ENCODE results near the gene TMOD4. TPM values are rescaled to one million over a fixed set of nuclear protein-coding genes. Genes with fewer than 3 reads are reported as not detected.

TMOD4 gene
- total RNA-seq = 1 to 10 TPM; 3.2 to 4.4 TPM

DNA sequence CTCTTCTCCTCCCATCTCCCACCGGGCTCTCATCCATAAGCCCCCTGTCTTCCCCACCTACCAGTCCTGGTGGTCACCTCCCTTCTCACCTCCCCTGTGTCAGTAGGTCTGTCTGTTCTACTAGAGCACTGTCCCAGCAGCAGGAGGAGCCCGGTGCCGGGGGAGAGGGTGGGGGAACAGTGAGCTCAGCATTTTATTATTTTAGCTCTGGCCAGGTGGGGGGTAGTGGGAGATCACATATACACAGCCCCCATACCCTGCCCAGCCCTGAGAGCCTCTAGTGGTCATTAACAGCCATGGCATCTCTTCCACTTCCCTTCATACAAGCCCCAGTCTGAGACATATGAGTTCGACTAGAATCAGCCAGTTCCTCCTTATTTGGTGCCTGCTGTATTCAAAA lies at the start of gene TMOD4:
Gene TMOD4, minus strand, starts transcription at position 119 of the 400 bp plus-strand sequence. CDS start 1,106 bp downstream, outside the sequence.

DNA sequence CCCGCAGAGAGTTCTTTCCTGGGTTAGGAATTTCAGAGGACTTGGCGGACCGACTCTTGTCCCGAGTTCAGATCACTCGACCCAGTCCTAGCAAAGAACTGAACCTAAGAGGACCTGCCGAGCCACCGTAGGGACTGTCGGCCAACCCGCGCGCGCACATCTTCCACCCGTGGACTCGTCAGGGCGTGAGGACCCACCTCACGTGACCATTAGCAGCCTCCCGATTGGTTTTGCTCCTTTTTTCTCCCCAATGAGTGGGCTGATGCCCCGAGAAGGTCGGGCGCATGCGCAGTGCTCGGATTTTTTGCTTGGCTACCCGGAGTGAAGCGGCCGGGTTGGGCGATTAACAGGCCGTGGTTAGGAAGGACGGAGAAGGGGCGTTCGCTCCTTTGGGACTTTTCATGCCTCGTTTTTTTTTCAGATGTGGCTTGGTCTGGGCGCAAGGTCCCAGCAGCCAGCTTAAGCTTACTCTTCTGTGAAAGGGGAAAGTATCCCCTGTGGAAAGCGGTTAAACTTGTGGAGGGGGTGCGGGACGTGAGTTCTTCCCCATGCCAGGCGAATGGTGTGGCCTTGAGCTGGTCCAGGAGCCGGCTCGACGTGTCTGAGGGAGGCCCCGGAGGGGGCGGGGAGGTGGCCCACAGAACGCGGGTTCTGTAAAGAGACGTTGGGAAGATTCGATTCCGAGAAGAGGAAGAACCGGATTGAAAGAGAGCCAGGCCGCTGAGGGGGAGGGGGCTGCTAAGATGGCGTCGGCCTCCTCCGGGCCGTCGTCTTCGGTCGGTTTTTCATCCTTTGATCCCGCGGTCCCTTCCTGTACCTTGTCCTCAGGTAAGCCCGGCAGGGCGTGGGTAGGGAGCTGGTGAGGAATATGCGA lies 22.7 kb upstream of the TMOD4 start, which contains the start of gene PIP5K1A:
Gene PIP5K1A, plus strand, starts transcription at position 299 of the 874 bp plus-strand sequence. Its CDS starts 445 bp downstream, at position 744.

DNA sequence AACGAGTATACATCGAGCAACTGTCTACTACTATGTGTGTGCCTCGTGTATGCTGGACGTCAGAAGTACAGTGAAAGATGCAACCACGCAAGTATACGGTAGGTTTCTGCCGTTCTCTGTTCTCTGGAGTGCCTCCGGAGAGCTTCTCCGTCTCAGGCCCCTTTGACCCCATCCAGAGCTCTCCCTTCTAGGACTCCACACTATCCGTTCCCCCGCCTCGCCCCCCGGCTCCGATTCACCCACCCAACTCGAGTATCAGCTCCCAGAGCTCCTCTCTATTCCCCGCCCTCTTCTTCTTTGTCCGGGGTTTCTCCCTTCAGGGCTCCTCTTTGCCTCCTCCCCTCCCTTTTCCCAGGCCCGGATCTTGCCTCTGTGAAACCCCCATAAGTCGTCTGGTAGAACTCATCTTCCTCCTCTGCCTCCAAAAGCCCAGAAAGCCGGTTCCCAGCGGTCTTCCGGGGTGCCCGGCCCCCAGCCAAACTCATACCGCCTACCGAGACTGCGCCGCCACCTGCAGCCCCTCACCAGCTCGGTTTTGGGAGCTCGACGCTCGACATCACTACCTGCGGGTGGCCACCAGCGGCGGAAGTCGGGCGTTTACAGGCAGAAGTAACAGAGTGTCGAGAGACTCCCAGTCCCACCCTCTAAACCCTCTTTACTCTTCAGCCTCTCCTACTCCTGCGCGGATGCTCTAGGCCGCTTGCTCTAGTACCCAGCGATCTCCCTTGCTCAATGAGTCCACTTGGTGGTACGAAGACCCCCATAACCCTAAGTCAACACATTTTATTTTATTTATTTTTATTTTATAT lies 14.1 kb upstream of the TMOD4 start, which contains the start of gene VPS72:
Gene VPS72, minus strand, starts transcription at position 561 of the 809 bp plus-strand sequence. Its CDS starts 76 bp downstream, at position 485.

DNA sequence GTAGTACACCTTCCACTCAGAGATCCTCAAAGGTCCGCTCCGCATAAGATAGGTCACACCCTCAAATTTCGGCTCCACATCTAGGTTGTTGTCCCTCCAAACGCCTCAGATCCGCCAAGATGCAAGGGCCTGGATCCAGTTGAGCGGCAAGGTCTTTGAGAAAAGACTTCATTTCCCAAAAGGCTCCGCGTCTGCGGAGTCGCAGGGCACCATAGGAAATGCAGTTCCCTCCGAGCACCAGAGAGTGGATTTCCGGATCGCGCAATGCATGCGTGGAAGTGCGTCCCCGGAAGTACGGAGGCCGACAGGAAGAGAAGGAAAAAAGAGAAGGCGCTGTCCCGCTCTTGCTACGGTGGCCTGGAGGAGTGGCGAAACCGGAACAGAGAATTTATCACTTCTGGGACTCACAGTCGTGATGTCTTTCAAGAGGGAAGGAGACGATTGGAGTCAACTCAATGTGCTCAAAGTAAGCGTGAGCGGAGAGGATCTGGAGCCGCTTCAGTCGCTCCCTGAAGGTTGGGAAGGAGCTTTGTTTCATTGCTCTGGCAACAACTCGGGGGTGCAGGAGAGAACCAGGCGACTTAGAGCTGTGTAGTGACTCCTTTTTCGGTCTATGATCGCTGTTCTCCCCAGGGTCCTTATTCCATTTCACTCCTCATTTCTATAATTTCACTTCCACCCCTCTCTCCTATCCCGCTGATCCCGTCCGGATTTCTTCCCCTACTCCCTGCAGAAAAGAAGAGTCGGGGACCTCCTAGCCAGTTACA lies 9.9 kb downstream of the TMOD4 start, which contains the start of the genes LYSMD1 and SCNM1:
Gene LYSMD1, minus strand, starts transcription at position 165 of the 767 bp plus-strand sequence. CDS start 644 bp downstream, outside the sequence.
Gene SCNM1, plus strand, starts transcription at position 407 of the 767 bp plus-strand sequence. Its CDS starts 9 bp downstream, at position 416.

DNA sequence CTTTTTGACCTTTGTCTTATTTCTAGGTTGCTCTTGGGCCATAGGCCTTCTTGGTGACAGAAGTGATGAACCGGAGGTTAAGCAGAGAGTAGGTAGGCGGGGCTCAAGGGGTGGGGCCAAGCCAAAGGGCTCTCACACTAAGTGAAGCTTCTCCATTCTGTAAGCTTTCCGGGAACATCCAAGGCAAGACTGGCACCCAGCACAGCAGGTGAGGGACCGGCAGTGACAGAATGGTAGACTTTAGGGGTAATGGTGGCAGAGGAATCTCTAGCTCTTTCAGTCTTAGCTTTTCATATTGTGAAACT lies 19.3 kb downstream of the TMOD4 start, which contains the start of gene TNFAIP8L2:
Gene TNFAIP8L2, plus strand, starts transcription at position 135 of the 305 bp plus-strand sequence. CDS start 2,049 bp downstream, outside the sequence.

DNA sequence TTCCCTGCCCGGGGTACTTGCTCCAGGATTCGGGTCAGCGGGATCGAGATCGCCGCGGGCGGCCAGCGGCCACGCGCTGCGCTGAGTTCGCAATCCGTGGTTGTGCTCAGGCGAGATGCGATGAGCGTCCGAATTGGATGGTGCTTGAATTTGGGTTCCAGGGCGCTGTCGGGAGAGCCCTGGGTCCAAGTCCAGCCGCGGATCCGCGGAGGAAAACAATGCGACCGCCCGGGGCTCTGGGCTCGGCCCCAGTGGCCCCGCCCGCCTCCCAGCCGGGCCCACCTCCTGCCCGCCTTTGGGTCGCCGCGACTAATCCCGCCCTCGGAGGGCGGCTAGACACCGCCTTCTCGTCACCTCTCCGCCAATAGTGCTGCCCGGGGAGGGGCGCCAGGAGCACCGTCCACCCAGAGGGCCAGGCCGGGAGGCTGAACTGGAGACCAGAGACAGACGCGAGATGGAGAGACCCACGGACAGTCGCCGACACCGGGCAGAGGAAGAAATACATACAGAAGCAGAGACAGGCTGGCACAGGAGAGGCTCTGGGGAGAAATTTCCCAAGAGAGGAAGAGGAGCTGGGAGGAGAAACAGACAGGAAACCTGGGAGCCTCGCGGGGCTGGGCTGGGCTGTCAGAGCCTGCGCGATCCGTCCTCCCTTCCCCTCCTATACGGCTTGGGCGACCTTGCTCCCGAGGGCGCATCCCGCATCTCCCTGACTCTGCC lies 29.2 kb downstream of the TMOD4 start, which contains the start of gene SEMA6C:
Gene SEMA6C, minus strand, starts transcription at position 220 of the 720 bp plus-strand sequence. CDS start 4,010 bp downstream, outside the sequence.

Other genes starting within 250 kb of the TMOD4 start
- 10 to 100 TPM; 53.5 to 59.7 TPM for gene SETDB1, start 249.6 kb downstream of the TMOD4 start, total RNA-seq
- gene CERS2, start 201.1 kb downstream of the TMOD4 start, total RNA-seq = 100 to 1,000 TPM; 152 to 153 TPM
- gene ANXA9, start 193.7 kb downstream of the TMOD4 start, total RNA-seq = not detected
- gene MINDY1, start 169.1 kb downstream of the TMOD4 start, total RNA-seq = 10 to 100 TPM; 37.4 to 37.7 TPM
- 10 to 100 TPM; 18.5 to 20.5 TPM for gene PRUNE1, start 167.5 kb downstream of the TMOD4 start, total RNA-seq
- gene BNIPL, start 139.4 kb downstream of the TMOD4 start, total RNA-seq = 1 to 10 TPM; 1.0 to 1.1 TPM
- 1 to 10 TPM; 1.2 to 1.4 TPM for gene C1orf56, start 128.2 kb downstream of the TMOD4 start, total RNA-seq
- 100 to 1,000 TPM; 362 to 368 TPM for gene CDC42SE1, start 116.4 kb downstream of the TMOD4 start, total RNA-seq
- gene MLLT11, start 115.6 kb downstream of the TMOD4 start, total RNA-seq = 1 to 10 TPM; 4.0 to 4.1 TPM
- gene GABPB2, start 105.2 kb downstream of the TMOD4 start, total RNA-seq = 10 to 100 TPM; 27.7 to 30.6 TPM
- 1 to 10 TPM; 3.6 to 3.8 TPM for gene SEMA6C, start 29.4 kb downstream of the TMOD4 start, total RNA-seq
- gene TNFAIP8L2, start 19.3 kb downstream of the TMOD4 start, total RNA-seq = 10 to 100 TPM; 41.8 to 42.4 TPM
- 1 to 10 TPM; 2.7 to 3.1 TPM for gene LYSMD1, start 10.1 kb downstream of the TMOD4 start, total RNA-seq
- 10 to 100 TPM; 59.5 to 61.1 TPM for gene SCNM1, start 9.8 kb downstream of the TMOD4 start, total RNA-seq
- gene VPS72, start 14.2 kb upstream of the TMOD4 start, total RNA-seq = 10 to 100 TPM; 74.6 to 77.0 TPM
- gene PIP5K1A, start 22.6 kb upstream of the TMOD4 start, total RNA-seq = 10 to 100 TPM; 57.7 to 59.3 TPM
- 100 to 1,000 TPM; 163 to 173 TPM for gene PSMD4, start 78.8 kb upstream of the TMOD4 start, total RNA-seq
- gene ZNF687, start 106.3 kb upstream of the TMOD4 start, total RNA-seq = 10 to 100 TPM; 27.7 to 27.9 TPM
- gene PI4KB, start 151.4 kb upstream of the TMOD4 start, total RNA-seq = 10 to 100 TPM; 65.2 to 65.6 TPM
- gene RFX5, start 171.3 kb upstream of the TMOD4 start, total RNA-seq = 10 to 100 TPM; 66.6 to 69.5 TPM
- not detected for gene SELENBP1, start 196.7 kb upstream of the TMOD4 start, total RNA-seq
- gene PSMB4, start 223.6 kb upstream of the TMOD4 start, total RNA-seq = 100 to 1,000 TPM; 277 to 279 TPM

Measured in activated naive CD4-positive, alpha-beta T cell treated with anti-CD3 and anti-CD28 coated beads, Interleukin-2, amount 10 ng/mL, durations not matched to agents 5 hours and 36 hours (primary cell).